H1 (cell line): Measurements from ENCODE around the gene GTF2H3. TPM values are rescaled to one million over a fixed set of nuclear protein-coding genes. Genes with fewer than 3 reads are reported as not detected.

Experiments used
- CTCF ChIA-PET: fragments of 300-600 bp; sonication (Branson Sonifier 250); formaldehyde crosslinking; loops from one replicate; lab custom pipeline; 2021; ENCODE audit not compliant: partially characterized antibody; lab: Charles Lee
- POLR2A ChIA-PET: fragments of 300-600 bp; sonication (Branson Sonifier 250); formaldehyde crosslinking; loops from one replicate; lab custom pipeline; 2021; ENCODE audit warnings: inconsistent platforms; ENCODE audit not compliant: partially characterized antibody; lab: Charles Lee
- DNase-seq, 2 experiments: peaks; one replicate each; pipeline versions ENCODE4 v3.0.0 to v3.0.0-alpha.2; 2010 to 2022; ENCODE audit warnings: low spot score in 2 of 2, low read depth in 1 of 2, mixed read lengths in 1 of 2
- FAIRE-seq: peaks from 2 replicates; lab custom pipeline; 2011; peaks lifted over from hg19 to GRCh38; lab: Jason Lieb, UNC
- H2AFZ ChIP-seq: 2 replicates; pipeline ENCODE4 v1.8.1; 2012; ENCODE audit warnings: low read length, inconsistent platforms
- H2AK5ac ChIP-seq: 2 replicates; pipeline ENCODE4 v1.6.1; 2013; ENCODE audit warnings: low read depth, low read length
- H2BK120ac ChIP-seq: replicated peaks from 2 replicates; pipeline ENCODE3; 2013; ENCODE audit warnings: low read depth, low read length, inconsistent platforms
- H2BK12ac ChIP-seq: 2 replicates; pipeline ENCODE4 v1.6.1; 2013; ENCODE audit warnings: low read depth, low read length
- H2BK15ac ChIP-seq: 2 replicates; pipeline ENCODE4 v1.6.1; 2013; ENCODE audit warnings: low read length
- H2BK20ac ChIP-seq: 2 replicates; pipeline ENCODE4 v1.6.1; 2013; ENCODE audit warnings: low read length
- H2BK5ac ChIP-seq: 2 replicates; pipeline ENCODE4 v1.6.1; 2013; ENCODE audit warnings: low read depth, low read length
- H3K14ac ChIP-seq: 2 replicates; pipeline ENCODE4 v1.6.1; 2013; ENCODE audit warnings: inconsistent platforms; ENCODE audit not compliant: insufficient read length
- H3K18ac ChIP-seq: 2 replicates; pipeline ENCODE4 v1.6.1; 2013; ENCODE audit warnings: low read length; ENCODE audit errors: extremely low read depth
- H3K23ac ChIP-seq: 2 replicates; pipeline ENCODE4 v1.6.1; 2013; ENCODE audit warnings: inconsistent platforms; ENCODE audit not compliant: insufficient read length
- H3K23me2 ChIP-seq: 2 replicates; pipeline ENCODE4 v1.6.1; 2013; ENCODE audit warnings: low read depth, low read length
- H3K27ac ChIP-seq: 2 replicates; pipeline ENCODE4 v1.6.1; 2011; ENCODE audit warnings: low read depth, low read length, inconsistent platforms
- H3K27me3 ChIP-seq, 4 experiments: replicated peaks in 1 of 4; 1 replicate in 1 of 4; 2 replicates in 3 of 4; pipeline versions ENCODE4 v1.6.1 to v1.8.1; 2011 to 2013; ENCODE audit warnings: low read length in 3 of 4, mild to moderate bottlenecking in 3 of 4, inconsistent platforms in 2 of 4, mixed read lengths in 2 of 4, moderate library complexity in 1 of 4; ENCODE audit not compliant: control insufficient read depth in 3 of 4, insufficient read depth in 3 of 4; ENCODE audit errors: extremely low read depth in 1 of 4
- H3K36me3 ChIP-seq, 4 experiments: 2 replicates each; pipeline versions ENCODE4 v1.6.1 to v1.8.1; 2011 to 2013; ENCODE audit warnings: mild to moderate bottlenecking in 4 of 4, low read length in 3 of 4, moderate library complexity in 2 of 4, control low read depth in 1 of 4, inconsistent platforms in 1 of 4; ENCODE audit not compliant: insufficient read depth in 4 of 4, control insufficient read depth in 2 of 4
- H3K4ac ChIP-seq: replicated peaks from 2 replicates; pipeline ENCODE3; 2013; ENCODE audit warnings: low read length, low read depth, mixed read lengths, inconsistent platforms; ENCODE audit not compliant: insufficient read length
- H3K4me1 ChIP-seq, 4 experiments: replicated peaks in 1 of 4; 1 replicate in 1 of 4; 2 replicates in 3 of 4; pipeline versions ENCODE4 v1.6.1 to v1.8.1; 2011 to 2013; ENCODE audit warnings: low read length in 3 of 4, inconsistent platforms in 2 of 4, mixed read lengths in 1 of 4; ENCODE audit not compliant: insufficient read depth in 4 of 4, control insufficient read depth in 3 of 4
- H3K4me2 ChIP-seq, 2 experiments: 2 replicates each; pipeline versions ENCODE4 v1.6.1 to v1.8.1; 2011 to 2013; ENCODE audit warnings: low read depth in 2 of 2, low read length in 2 of 2, control low read depth in 1 of 2, inconsistent platforms in 1 of 2, mild to moderate bottlenecking in 1 of 2; ENCODE audit not compliant: insufficient read depth in 1 of 2
- H3K4me3 ChIP-seq, 4 experiments: fragments of 200-600, 300-600 bp in 1 of 4; sonication (generic), shearing (Covaris generic), sonication (Bioruptor Twin) in 1 of 4; 2 replicates each; pipeline versions ENCODE4 v1.5.1 to v1.8.1; 2011 to 2016; ENCODE audit warnings: low read length in 4 of 4, low read depth in 3 of 4, control low read depth in 2 of 4, inconsistent platforms in 2 of 4, mild to moderate bottlenecking in 2 of 4, mixed read lengths in 1 of 4, moderate library complexity in 1 of 4; ENCODE audit not compliant: insufficient read depth in 2 of 4; ENCODE audit errors: extremely low read depth in 1 of 4
- H3K56ac ChIP-seq: replicated peaks from 2 replicates; pipeline ENCODE3; 2013; ENCODE audit warnings: low read depth, mild to moderate bottlenecking, mixed read lengths, low read length, inconsistent platforms; ENCODE audit not compliant: insufficient read length
- H3K79me1 ChIP-seq: 2 replicates; pipeline ENCODE4 v1.6.1; 2013; ENCODE audit warnings: low read depth, low read length, control low read depth
- H3K79me2 ChIP-seq, 2 experiments: 2 replicates each; pipeline versions ENCODE4 v1.6.1 to v1.8.1; 2012 to 2013; ENCODE audit warnings: low read length in 2 of 2, mild to moderate bottlenecking in 2 of 2, inconsistent platforms in 1 of 2; ENCODE audit not compliant: insufficient read depth in 2 of 2, control insufficient read depth in 1 of 2
- H3K9ac ChIP-seq, 4 experiments: replicated peaks in 1 of 4; 1 replicate in 1 of 4; 2 replicates in 3 of 4; pipeline versions ENCODE4 v1.6.1 to v1.8.1; 2011 to 2013; ENCODE audit warnings: low read depth in 3 of 4, low read length in 3 of 4, control low read depth in 2 of 4, mild to moderate bottlenecking in 2 of 4, moderate library complexity in 2 of 4, inconsistent platforms in 1 of 4; ENCODE audit errors: extremely low read depth in 1 of 4
- H3K9me3 ChIP-seq, 2 experiments: 2 replicates each; pipeline versions ENCODE4 v1.6.1 to v1.8.1; 2012 to 2013; ENCODE audit warnings: mild to moderate bottlenecking in 2 of 2, moderate library complexity in 2 of 2, control low read depth in 1 of 2, inconsistent platforms in 1 of 2, low read depth in 1 of 2, low read length in 1 of 2, mixed read lengths in 1 of 2; ENCODE audit not compliant: insufficient read depth in 2 of 2
- H4K20me1 ChIP-seq, 2 experiments: replicated peaks in 1 of 2; 2 replicates each; pipeline versions ENCODE3 to v1.8.1; 2011 to 2013; ENCODE audit warnings: inconsistent platforms in 2 of 2, low read length in 2 of 2, mild to moderate bottlenecking in 1 of 2; ENCODE audit not compliant: insufficient read depth in 2 of 2, control insufficient read depth in 1 of 2
- H4K5ac ChIP-seq: 2 replicates; pipeline ENCODE4 v1.6.1; 2013; ENCODE audit warnings: low read length, low read depth, mixed read lengths, inconsistent platforms; ENCODE audit not compliant: insufficient read length
- H4K8ac ChIP-seq: 2 replicates; pipeline ENCODE4 v1.8.0; 2013; ENCODE audit warnings: mild to moderate bottlenecking, moderate library complexity, low read length, inconsistent platforms; ENCODE audit not compliant: insufficient read depth; ENCODE audit errors: extremely low read depth
- H4K91ac ChIP-seq: replicated peaks from 2 replicates; pipeline ENCODE3; 2013; ENCODE audit warnings: low read length, mixed read lengths, inconsistent platforms; ENCODE audit not compliant: insufficient read length
- CTBP2 ChIP-seq: IDR thresholded peaks from 2 replicates; pipeline ENCODE4 v1.7.0; 2011; ENCODE audit warnings: borderline replicate concordance, mild to moderate bottlenecking, moderate library complexity, mixed read lengths, low read length; ENCODE audit not compliant: insufficient read depth, insufficient read length
- CTCF ChIP-seq, 3 experiments: IDR thresholded peaks; 1 replicate in 2 of 3; 2 replicates in 1 of 3; pipeline versions ENCODE4 v1.5.1 to v1.6.1; 2011; ENCODE audit warnings: low read length in 3 of 3, mild to moderate bottlenecking in 3 of 3, inconsistent platforms in 2 of 3, low read depth in 1 of 3, moderate library complexity in 1 of 3; ENCODE audit not compliant: insufficient read depth in 1 of 3; ENCODE audit errors: control extremely low read depth in 1 of 3
- FOSL1 ChIP-seq: IDR thresholded peaks from 2 replicates; pipeline ENCODE4 v1.6.1; 2011; ENCODE audit warnings: mild to moderate bottlenecking, low read depth, low read length, moderate library complexity; ENCODE audit not compliant: insufficient read depth
- HDAC2 ChIP-seq, 2 experiments: fragments of 300-600 bp in 1 of 2; sonication (generic) in 1 of 2; IDR thresholded peaks; 2 replicates each; pipeline ENCODE4 v1.6.1; 2011 to 2012; ENCODE audit warnings: low read depth in 2 of 2, low read length in 2 of 2, mild to moderate bottlenecking in 2 of 2, moderate library complexity in 2 of 2, borderline replicate concordance in 1 of 2, inconsistent platforms in 1 of 2
- RBBP5 ChIP-seq: IDR thresholded peaks from 2 replicates; pipeline ENCODE4 v1.7.1; 2012; ENCODE audit warnings: low read depth, mild to moderate bottlenecking, inconsistent platforms, low read length, moderate library complexity, borderline replicate concordance
- SIX5 ChIP-seq: IDR thresholded peaks from 2 replicates; pipeline ENCODE4 v1.6.1; 2011; ENCODE audit warnings: mild to moderate bottlenecking, low read depth, low read length
- SP1 ChIP-seq: IDR thresholded peaks from 2 replicates; pipeline ENCODE4 v1.6.1; 2011; ENCODE audit warnings: low read depth, low read length
- SP2 ChIP-seq: IDR thresholded peaks from 2 replicates; pipeline ENCODE4 v1.6.1; 2012; ENCODE audit warnings: mild to moderate bottlenecking, low read length, inconsistent platforms
- SUZ12 ChIP-seq: fragments of 200-600 bp; sonication (generic); IDR thresholded peaks from 2 replicates; pipeline ENCODE4 v1.6.1; 2012; ENCODE audit warnings: mild to moderate bottlenecking, inconsistent platforms, low read length, moderate library complexity, mixed read lengths
- WGBS, 2 experiments: shearing (Covaris generic) in 1 of 2; methylation state at CpG; one replicate each; pipeline versions ENCODE4 v1.1.6 to v1.1.7; 2013 to 2015; ENCODE audit warnings: low lambda C conversion rate in 2 of 2, mixed read lengths in 2 of 2, inconsistent platforms in 1 of 2, low coverage in 1 of 2, missing lambda C conversion rate in 1 of 2; ENCODE audit not compliant: insufficient replicate concordance in 2 of 2, insufficient coverage in 1 of 2, insufficient read length in 1 of 2; ENCODE audit errors: extremely low coverage in 1 of 2, missing lambda C conversion rate in 1 of 2; 5-methylcytosine and 5-hydroxymethylcytosine counted together
- polyA plus RNA-seq, 7 experiments: library from polyadenylated mRNA; depleted of rRNA in 3 of 7; stranded (reverse) in 5 of 7; unstranded in 2 of 7; fragments of >200 nt in 5 of 7; fragments of 200-250 nt in 2 of 7; gene quantifications; 1 replicate in 5 of 7; 2 replicates in 1 of 7; 4 replicates in 1 of 7; pipeline versions ENCODE4 v1.2.1 to v1.2.3, GENCODE V29; 2011 to 2013; ENCODE audit warnings: missing spikeins in 2 of 7, mixed read lengths in 2 of 7
- total RNA-seq: library from RNA; stranded (reverse); fragmentation: NEBNext Ultra II Directional; extraction: Animal tissue kit (Norgen Biotek cat#: 25700); gene quantifications from 2 replicates; pipeline ENCODE4 v1.2.1, GENCODE V29; 2021
- TF ChIP-seq, protein P1 (sequence below): IDR thresholded peaks from 2 replicates; pipeline ENCODE4 v1.6.1; 2012; ENCODE audit warnings: inconsistent platforms

The GTF2H3 gene
- total and polyA plus RNA-seq, 2 of the 8 experiments (the other 6 are each of a cell fraction or from before 2014, with no cell fraction given): 21.0 to 32.1 TPM

- H3K9me3 ChIP-seq: no peaks in the 10 kb centered on the region
- no peak overlapping the region for H3K18ac ChIP-seq
- H2AFZ ChIP-seq: no peak overlapping the region
- H3K23ac ChIP-seq: no peak overlapping the region
- DNase-seq (no peak), FAIRE-seq (no peak)
- H4K5ac ChIP-seq: no peak overlapping the region
- no peak overlapping the region for H2AK5ac ChIP-seq
- POLR2A ChIA-PET: interaction anchor here (2.8 kb wide), 1 partner anchor 22 kb away, joined by 8 read pairs; no protein-coding TSS in a partner anchor
- CTCF ChIA-PET: no interaction called here
- no peak overlapping the region for H2BK12ac ChIP-seq
- no peaks in the 10 kb centered on the region for H3K4me1 ChIP-seq
- H3K36me3 ChIP-seq: peaks cover 8 to 28% (median 18%) of the 10 kb centered on the region in 4 experiments; a peak in 7 of 8 replicates
- 97% methylated on average over 7 of the region's 7 CpGs; no CpG with 5 or more reads in 1 of the 2 experiments for WGBS, 2 experiments
- no peak overlapping the region for H3K14ac ChIP-seq
- no peak overlapping the region for H2BK15ac ChIP-seq
- no peak overlapping the region for H3K4me2 ChIP-seq
- H3K79me2 ChIP-seq: peaks cover 0 to 3% of the 10 kb centered on the region in 2 experiments; a peak in 1 of 4 replicates
- H2BK5ac ChIP-seq: no peak overlapping the region
- H3K27me3 ChIP-seq: no peaks in the 10 kb centered on the region
- H4K8ac ChIP-seq: no peak overlapping the region
- H3K23me2 ChIP-seq: no peaks in the 10 kb centered on the region
- peaks cover 2% of the 10 kb centered on the region for H3K79me1 ChIP-seq
- H2BK120ac ChIP-seq: no peak overlapping the region
- no peak overlapping the region for H4K91ac ChIP-seq
- no peak overlapping the region for H3K4me3 ChIP-seq
- no peak overlapping the region for H3K56ac ChIP-seq
- H3K27ac ChIP-seq: no peak overlapping the region
- H2BK20ac ChIP-seq: no peak overlapping the region
- H3K9ac ChIP-seq: no peak overlapping the region
- H4K20me1 ChIP-seq: peaks cover 2% of the 10 kb centered on the region in 2 experiments
- H3K4ac ChIP-seq: no peak overlapping the region
- TF ChIP-seq HDAC2 (IDR thresholded peaks at IDR 0.05; ENCODE audit: borderline replicate concordance in 1 of 2, low read depth in 2 of 2, low read length in 2 of 2): no peak
- TF ChIP-seq CTBP2: no peak
- TF ChIP-seq SIX5: no peak
- no peak for TF ChIP-seq RBBP5
- TF ChIP-seq, protein P1, sequence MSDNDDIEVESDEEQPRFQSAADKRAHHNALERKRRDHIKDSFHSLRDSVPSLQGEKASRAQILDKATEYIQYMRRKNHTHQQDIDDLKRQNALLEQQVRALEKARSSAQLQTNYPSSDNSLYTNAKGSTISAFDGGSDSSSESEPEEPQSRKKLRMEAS: no peak
- no peak for TF ChIP-seq CTCF (IDR thresholded peaks at IDR 0.05; ENCODE audit: control extremely low read depth in 1 of 3, insufficient read depth in 1 of 3, low read depth in 1 of 3, low read length in 3 of 3)
- no peak for TF ChIP-seq SP2
- no peak for TF ChIP-seq FOSL1
- TF ChIP-seq SP1: no peak
- no peak for TF ChIP-seq SUZ12
Measured at GRCh38 chr12:123643911-123644310, 10.3 kb downstream of the GTF2H3 start.
